Measurements from ENCODE around the gene KRT20. TPM values are rescaled to one million over a fixed set of nuclear protein-coding genes. Genes with fewer than 3 reads are reported as not detected.

The KRT20 gene
- total and polyA plus RNA-seq, 2 of the 13 experiments (the other 11 are each of a cell fraction or from before 2014, with no cell fraction given): 0.13 to 0.20 TPM

- no peak overlapping the region for H3K9ac ChIP-seq (ENCODE audit: insufficient read depth, low read depth, low read length)
- H3K36me3 ChIP-seq (replicated peaks in 1 of 2; ENCODE audit: control insufficient read depth in 1 of 2, insufficient read depth in 2 of 2, low read length in 2 of 2): no peaks in the 10 kb centered on the region
- H3K79me2 ChIP-seq (ENCODE audit: insufficient read depth, low read length): no peaks in the 10 kb centered on the region
- FAIRE-seq (no peak), ATAC-seq (no peak), DNase-seq (ENCODE audit: low spot score) (no peak)
- 16% methylated on average over 3 of the region's 3 CpGs for WGBS (ENCODE audit: low lambda C conversion rate)
- H2AFZ ChIP-seq (ENCODE audit: low read length): no peak overlapping the region
- no peak overlapping the region for H3K4me3 ChIP-seq (replicated peaks in 1 of 3; ENCODE audit: insufficient read depth in 1 of 3, low read depth in 2 of 3, low read length in 3 of 3)
- ChIA-PET CTCF (ENCODE audit: low intra/inter-chr PET ratio, low total read pairs) (no interaction called here), POLR2A (no interaction called here)
- in situ Hi-C loops (cut with HindIII; ENCODE audit: extremely low pct_ligation_motif_present, low pct_unique_long_range_greater_than_20kb): no loop called here
- no peaks in the 10 kb centered on the region for H3K9me3 ChIP-seq (ENCODE audit: low read length)
- intact Hi-C loops (cut with micrococcal nuclease; ENCODE audit: unreplicated experiment): no loop called here
- H3K27ac ChIP-seq (ENCODE audit: extremely low read length, insufficient read depth, low read length): no peak overlapping the region
- H3K4me1 ChIP-seq (ENCODE audit: insufficient read depth, low read length): no peaks in the 10 kb centered on the region
- H3K27me3 ChIP-seq (ENCODE audit: control insufficient read depth in 1 of 2, insufficient read depth in 2 of 2, low read length in 2 of 2): peaks cover 0 to 15% of the 10 kb centered on the region in 2 experiments; a peak in 4 of 5 replicates
- no TSS peak for BruUV-seq (replicated peaks)
- H4K20me1 ChIP-seq (ENCODE audit: insufficient read depth, low read length): no peaks in the 10 kb centered on the region
- no peak overlapping the region for H3K4me2 ChIP-seq (ENCODE audit: low read depth, low read length)
- no peak for TF ChIP-seq NCOA1 (CRISPR knock-in tag; IDR thresholded peaks at IDR 0.05)
- TF ChIP-seq ARID2 (CRISPR knock-in tag; IDR thresholded peaks at IDR 0.05; ENCODE audit: borderline replicate concordance): no peak
- no peak for TF ChIP-seq POGK (CRISPR knock-in tag; conservative IDR thresholded peaks at IDR 0.05)
- no peak for TF ChIP-seq IKZF1 (IDR thresholded peaks at IDR 0.05)
- no peak for TF ChIP-seq MED8 (CRISPR knock-in tag; IDR thresholded peaks at IDR 0.05; ENCODE audit: insufficient replicate concordance)
- no peak for TF ChIP-seq ZNF780A (CRISPR knock-in tag; IDR thresholded peaks at IDR 0.05)
- TF ChIP-seq SAP130 (CRISPR knock-in tag; IDR thresholded peaks at IDR 0.05; ENCODE audit: low read depth): no peak
- no peak for TF ChIP-seq ZBTB39 (CRISPR knock-in tag; IDR thresholded peaks at IDR 0.05)
- no peak for TF ChIP-seq ELF3 (CRISPR knock-in tag; IDR thresholded peaks at IDR 0.05)
- no peak for TF ChIP-seq GRHL1 (CRISPR knock-in tag; conservative IDR thresholded peaks at IDR 0.05)
- TF ChIP-seq MTF2 (CRISPR knock-in tag; IDR thresholded peaks at IDR 0.05; ENCODE audit: borderline replicate concordance): no peak
- TF ChIP-seq PHF20 (CRISPR knock-in tag; IDR thresholded peaks at IDR 0.05): no peak
- no peak for TF ChIP-seq ZBTB7B (CRISPR knock-in tag; IDR thresholded peaks at IDR 0.05)
- no peak for TF ChIP-seq ATAD3A (CRISPR knock-in tag; IDR thresholded peaks at IDR 0.05)
- TF ChIP-seq ZNF839 (CRISPR knock-in tag; IDR thresholded peaks at IDR 0.05; ENCODE audit: borderline replicate concordance): no peak
- TF ChIP-seq HMGXB3 (CRISPR knock-in tag; IDR thresholded peaks at IDR 0.05; ENCODE audit: borderline replicate concordance): no peak
- TF ChIP-seq ZNF660 (CRISPR knock-in tag; IDR thresholded peaks at IDR 0.05; ENCODE audit: borderline replicate concordance, low read depth): no peak
These were observed 1.0 kb upstream of the KRT20 start for GRCh38 chr17:40886090-40886489.

Measured in HepG2 (cell line).